ENCODE measurements around the gene ZNF587. TPM values are rescaled to one million over a fixed set of nuclear protein-coding genes. Genes with fewer than 3 reads are reported as not detected.
"Not testable (repeated sequence)": the region's sequence is repeated elsewhere in the genome, so short reads cannot be mapped to it uniquely, and the experiment has no call there.

The ZNF587 gene
- total RNA-seq, 1 experiment from 2014 or later: 19.7 TPM

DNA sequence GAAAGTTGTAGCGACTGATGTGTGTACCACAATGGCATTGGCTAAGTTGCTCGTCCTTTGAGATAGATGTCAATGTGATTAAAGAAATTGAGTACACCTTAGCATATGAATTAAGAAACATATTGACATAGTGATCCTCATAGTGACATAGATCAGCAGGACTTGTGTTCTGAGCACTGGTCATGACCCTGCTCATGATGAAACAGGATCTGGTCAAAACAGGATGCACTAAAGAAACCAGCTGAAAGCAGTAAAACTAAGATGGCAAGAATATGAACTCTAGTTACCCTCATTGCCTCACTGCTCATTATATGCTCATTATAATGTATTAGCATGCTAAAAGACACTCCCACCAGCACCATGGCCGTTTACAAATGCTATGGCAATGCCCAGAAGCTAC, 2.5 kb upstream of the ZNF587 start:
- not testable (repeated sequence) for DNase-seq; H3K4me3 ChIP-seq (ENCODE audit: insufficient read depth, low read depth, low read length); H3K27me3 ChIP-seq (ENCODE audit: control insufficient read depth, insufficient read depth, low read length); H3K36me3 ChIP-seq (replicated peaks; ENCODE audit: control insufficient read depth, insufficient read depth, low read length)

DNA sequence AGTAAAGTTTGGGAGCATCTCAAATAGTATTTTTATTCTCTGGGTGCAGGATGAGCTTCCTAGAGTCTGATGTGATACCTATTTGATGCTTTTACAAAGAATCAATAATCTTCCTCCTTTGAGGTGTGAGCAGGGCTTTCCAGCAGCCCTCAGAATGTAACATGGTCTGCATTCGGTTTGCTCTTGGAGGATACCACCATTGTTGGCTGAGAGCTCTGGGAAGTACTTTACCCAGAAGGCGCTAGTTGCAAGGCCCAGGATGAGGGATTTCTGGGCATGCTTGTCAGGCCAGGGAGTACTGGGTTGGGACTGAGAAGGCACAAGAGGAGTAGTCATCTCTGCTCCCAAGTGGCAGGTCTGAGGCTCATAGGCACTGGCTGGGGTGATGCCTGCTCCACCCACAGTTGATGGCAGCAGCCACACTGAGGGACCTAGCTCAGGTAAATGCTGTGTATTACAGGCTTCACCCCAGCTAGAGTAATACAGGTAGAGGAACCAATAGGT, 445 bp upstream of the ZNF587 start:
- H3K4me3 ChIP-seq (ENCODE audit: insufficient read depth, low read depth, low read length); H3K36me3 ChIP-seq (replicated peaks; ENCODE audit: control insufficient read depth, insufficient read depth, low read length); DNase-seq; H3K27me3 ChIP-seq (ENCODE audit: control insufficient read depth, insufficient read depth, low read length): not testable (repeated sequence)

DNA sequence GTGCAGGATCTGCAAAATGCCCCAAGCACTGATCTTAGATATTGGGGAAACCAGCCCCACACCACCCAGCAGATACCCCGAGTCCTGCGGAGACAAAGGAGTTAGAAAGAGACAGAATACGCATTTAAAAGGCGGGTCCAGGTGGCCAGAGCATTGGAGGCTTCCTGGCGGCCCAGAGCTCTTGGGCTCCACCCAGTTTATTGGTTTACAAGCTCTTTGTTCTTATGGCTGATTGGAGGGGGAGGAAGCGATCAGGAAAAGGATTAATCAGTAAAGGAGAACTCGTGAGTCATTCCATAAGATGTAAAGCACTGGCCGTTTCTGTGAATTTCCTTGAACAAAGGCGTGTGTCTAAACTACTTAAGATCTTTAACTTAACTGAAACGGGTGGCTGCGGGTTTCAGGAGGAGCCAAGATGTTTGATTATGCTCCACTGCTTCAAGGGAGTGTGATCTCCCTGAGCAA, 926 bp downstream of the ZNF587 start:
- H3K27me3 ChIP-seq (ENCODE audit: control insufficient read depth, insufficient read depth, low read length): no peaks in the 10 kb centered on the region
- H3K4me3 ChIP-seq (ENCODE audit: insufficient read depth, low read depth, low read length): peak overlapping the region; percentile 84
- peak; percentile 52 for DNase-seq
- H3K36me3 ChIP-seq (replicated peaks; ENCODE audit: control insufficient read depth, insufficient read depth, low read length): peaks cover 3% of the 10 kb centered on the region; the same call in 1 of the 2 replicates

DNA sequence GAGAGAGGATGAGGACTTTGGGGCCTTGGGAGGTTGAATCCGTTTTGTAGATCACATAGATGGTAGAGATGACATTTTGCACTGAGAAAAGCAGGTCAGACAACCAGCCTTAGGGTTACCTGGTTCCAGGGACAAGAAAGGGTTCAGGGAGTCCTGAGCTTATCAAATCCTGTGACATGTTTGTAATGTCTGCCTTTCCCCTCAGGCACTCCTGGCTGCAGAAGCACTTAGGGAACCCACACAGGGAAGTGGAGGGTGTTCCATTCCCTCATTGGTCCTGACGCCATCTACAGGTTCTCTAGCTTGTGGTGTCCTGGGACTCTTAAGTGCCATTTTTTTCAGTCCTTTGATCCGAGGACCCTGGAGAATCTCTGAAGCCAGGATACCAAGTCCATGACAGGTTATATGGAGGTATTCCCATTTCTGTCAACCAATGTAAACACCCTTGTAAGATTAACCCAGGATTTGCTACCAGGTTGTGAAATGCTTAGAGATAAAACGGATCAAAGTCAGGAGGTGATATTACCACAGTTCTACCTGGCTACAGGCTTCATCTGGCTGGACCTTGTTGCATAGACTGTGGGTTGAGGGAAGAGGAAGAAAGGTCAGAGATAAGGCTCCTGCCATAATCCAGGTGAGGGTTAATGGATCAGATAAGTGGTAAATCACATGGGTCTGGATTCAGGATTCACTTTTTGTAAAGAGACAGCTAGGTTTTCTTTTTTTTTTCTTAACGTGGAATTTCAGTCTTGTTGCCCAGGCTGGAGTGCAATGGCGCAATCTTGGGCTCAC, 2.3 kb downstream of the ZNF587 start:
- H3K27me3 ChIP-seq (ENCODE audit: control insufficient read depth, insufficient read depth, low read length); H3K36me3 ChIP-seq (replicated peaks; ENCODE audit: control insufficient read depth, insufficient read depth, low read length); DNase-seq; H3K4me3 ChIP-seq (ENCODE audit: insufficient read depth, low read depth, low read length): not testable (repeated sequence)

DNA sequence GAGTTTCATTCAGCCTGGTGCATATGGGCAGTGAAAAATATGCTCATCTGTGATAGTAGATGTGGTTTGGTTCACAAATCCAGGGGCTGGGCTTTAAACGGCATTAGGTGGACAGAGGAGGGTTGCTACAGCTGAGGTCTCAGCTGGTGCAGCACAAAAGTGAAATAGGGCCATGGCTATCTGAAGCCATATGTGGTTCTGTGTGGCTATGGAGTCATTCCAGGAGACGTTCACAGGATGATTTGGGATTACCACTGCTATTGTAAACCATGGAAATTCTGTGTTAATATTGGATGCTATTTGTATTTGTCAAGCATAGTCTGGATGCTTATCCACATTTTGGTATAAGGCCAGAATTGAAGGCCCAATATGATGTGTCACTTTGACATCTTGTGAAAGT, 4.5 kb downstream of the ZNF587 start:
- not testable (repeated sequence) for H3K36me3 ChIP-seq (replicated peaks; ENCODE audit: control insufficient read depth, insufficient read depth, low read length); DNase-seq; H3K27me3 ChIP-seq (ENCODE audit: control insufficient read depth, insufficient read depth, low read length); H3K4me3 ChIP-seq (ENCODE audit: insufficient read depth, low read depth, low read length)

DNA sequence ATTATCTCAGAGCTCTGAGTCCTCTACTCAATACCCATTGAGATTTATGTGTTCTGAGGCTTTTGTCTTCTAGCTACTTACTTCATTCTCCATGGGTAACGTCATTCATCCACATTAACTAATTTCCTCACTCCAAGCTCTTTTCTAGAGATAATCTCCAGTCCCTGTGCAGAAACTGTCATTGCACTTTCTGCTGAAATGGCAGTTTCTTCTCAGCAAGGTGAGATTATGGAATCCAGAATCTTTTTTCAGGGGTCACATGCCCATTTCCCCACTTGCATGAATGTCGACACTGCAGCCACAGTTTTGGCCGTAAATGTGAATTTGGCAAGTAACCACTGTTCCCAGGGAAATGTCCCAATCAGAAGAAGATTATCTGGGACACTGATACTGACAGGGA, 12.7 kb downstream of the ZNF587 start:
- DNase-seq; H3K27me3 ChIP-seq (ENCODE audit: control insufficient read depth, insufficient read depth, low read length); H3K4me3 ChIP-seq (ENCODE audit: insufficient read depth, low read depth, low read length): not testable (repeated sequence)
- H3K36me3 ChIP-seq (replicated peaks; ENCODE audit: control insufficient read depth, insufficient read depth, low read length): peaks cover 23% of the 10 kb centered on the region

DNA sequence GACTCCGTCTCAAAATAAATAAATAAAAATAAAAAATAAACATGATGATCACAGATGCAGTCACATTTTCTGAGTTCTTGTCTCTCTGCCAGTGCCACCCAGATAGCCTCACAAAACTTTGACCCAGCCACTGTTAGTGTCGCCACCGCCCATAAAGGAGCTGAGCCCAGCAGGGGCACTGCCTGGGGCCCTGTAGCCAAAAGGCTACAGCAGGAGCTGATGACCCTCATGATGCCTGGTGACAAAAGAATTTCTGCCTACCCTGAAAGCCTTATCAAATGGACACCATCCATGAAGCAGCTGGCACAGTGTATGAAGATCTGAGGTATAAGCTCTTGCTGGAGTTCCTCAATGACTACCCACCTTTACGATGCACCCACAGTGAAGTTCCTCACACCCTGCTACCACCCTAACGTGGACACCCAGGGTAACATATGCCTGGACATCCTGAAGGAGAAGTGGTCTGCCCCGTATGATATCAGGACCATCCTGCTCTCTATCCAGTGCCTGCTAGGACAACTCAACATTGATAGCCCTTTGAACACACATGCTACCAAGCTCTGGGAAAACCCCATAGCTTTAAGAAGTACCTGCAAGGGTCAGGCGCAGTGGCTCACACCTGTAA, 18.3 kb downstream of the ZNF587 start:
- DNase-seq: no peak
- Histone ChIP-seq H3K4me3 (ENCODE audit: insufficient read depth, low read depth, low read length) (no peak overlapping the region), H3K27me3 (ENCODE audit: control insufficient read depth, insufficient read depth, low read length) (no peaks in the 10 kb centered on the region), H3K36me3 (replicated peaks; ENCODE audit: control insufficient read depth, insufficient read depth, low read length) (peaks cover 16% of the 10 kb centered on the region)

DNA sequence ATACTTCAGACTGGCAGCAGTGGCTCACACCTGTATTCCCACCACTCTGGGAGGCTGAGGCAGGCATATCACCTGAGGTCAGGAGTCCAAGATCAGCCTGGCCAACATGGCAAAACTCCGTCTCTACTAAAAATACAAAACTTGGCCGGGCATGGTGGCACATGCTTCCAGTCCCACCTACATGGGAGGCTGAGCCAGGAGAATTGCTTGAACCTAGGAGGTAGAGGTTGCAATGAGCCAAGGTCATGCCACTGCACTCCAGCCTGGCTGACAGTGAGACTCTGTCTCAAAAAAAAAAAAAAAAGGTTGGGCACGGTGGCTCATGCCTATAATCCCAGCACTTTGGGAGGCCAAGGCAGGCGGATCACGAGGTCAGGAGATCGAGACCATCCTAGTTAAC, 20.0 kb downstream of the ZNF587 start:
- not testable (repeated sequence) for H3K27me3 ChIP-seq (ENCODE audit: control insufficient read depth, insufficient read depth, low read length)
- peaks cover 28% of the 10 kb centered on the region for H3K36me3 ChIP-seq (replicated peaks; ENCODE audit: control insufficient read depth, insufficient read depth, low read length)

DNA sequence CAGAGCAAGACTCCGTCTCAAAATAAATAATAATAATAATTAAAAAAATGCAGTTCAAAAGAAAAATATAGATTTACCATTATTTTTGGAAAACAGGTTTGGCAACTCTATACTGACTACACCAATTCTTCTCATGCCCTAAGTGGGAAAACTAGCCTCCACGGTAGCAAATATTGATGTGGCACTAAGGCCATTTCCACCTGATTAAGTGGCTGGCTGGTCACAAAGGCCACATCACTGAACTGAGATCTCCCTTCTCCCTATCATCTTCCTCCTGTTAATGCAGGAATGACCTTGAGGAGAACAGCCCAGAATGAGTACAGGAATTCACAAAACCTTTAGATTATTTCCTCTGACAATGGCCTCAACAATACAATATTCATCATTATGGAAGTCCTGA, 20.6 kb downstream of the ZNF587 start:
- no peaks in the 10 kb centered on the region for H3K27me3 ChIP-seq (ENCODE audit: control insufficient read depth, insufficient read depth, low read length)
- H3K4me3 ChIP-seq (ENCODE audit: insufficient read depth, low read depth, low read length): no peak overlapping the region
- peaks cover 29% of the 10 kb centered on the region for H3K36me3 ChIP-seq (replicated peaks; ENCODE audit: control insufficient read depth, insufficient read depth, low read length)
- DNase-seq: no peak

More for the DNA sequence above, 20.0 kb downstream of the ZNF587 start:
- DNase-seq; H3K4me3 ChIP-seq (ENCODE audit: insufficient read depth, low read depth, low read length): not testable (repeated sequence)

DNA sequence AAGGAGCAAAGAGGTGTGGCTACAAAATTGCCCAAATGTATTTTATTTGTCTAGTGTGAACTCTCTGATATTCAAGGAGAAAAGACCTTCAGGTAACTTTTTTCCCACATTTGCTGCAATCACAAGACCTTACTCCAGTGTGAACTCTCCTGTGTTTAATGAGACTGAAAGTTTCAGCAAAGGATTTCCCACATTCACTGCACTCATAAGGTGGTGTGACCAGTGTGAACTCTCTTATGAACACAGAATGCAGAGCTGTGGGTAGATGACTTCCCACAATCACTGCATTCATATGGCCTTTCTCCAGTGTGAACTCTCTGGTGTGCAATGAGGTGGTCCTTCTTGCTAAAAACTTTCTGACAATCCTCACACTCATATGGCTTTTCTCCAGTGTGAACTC, 22.8 kb downstream of the ZNF587 start:
- Histone ChIP-seq H3K4me3 (ENCODE audit: insufficient read depth, low read depth, low read length) (no peak overlapping the region), H3K27me3 (ENCODE audit: control insufficient read depth, insufficient read depth, low read length) (no peaks in the 10 kb centered on the region), H3K36me3 (replicated peaks; ENCODE audit: control insufficient read depth, insufficient read depth, low read length) (peaks cover 38% of the 10 kb centered on the region)
- DNase-seq: no peak

DNA sequence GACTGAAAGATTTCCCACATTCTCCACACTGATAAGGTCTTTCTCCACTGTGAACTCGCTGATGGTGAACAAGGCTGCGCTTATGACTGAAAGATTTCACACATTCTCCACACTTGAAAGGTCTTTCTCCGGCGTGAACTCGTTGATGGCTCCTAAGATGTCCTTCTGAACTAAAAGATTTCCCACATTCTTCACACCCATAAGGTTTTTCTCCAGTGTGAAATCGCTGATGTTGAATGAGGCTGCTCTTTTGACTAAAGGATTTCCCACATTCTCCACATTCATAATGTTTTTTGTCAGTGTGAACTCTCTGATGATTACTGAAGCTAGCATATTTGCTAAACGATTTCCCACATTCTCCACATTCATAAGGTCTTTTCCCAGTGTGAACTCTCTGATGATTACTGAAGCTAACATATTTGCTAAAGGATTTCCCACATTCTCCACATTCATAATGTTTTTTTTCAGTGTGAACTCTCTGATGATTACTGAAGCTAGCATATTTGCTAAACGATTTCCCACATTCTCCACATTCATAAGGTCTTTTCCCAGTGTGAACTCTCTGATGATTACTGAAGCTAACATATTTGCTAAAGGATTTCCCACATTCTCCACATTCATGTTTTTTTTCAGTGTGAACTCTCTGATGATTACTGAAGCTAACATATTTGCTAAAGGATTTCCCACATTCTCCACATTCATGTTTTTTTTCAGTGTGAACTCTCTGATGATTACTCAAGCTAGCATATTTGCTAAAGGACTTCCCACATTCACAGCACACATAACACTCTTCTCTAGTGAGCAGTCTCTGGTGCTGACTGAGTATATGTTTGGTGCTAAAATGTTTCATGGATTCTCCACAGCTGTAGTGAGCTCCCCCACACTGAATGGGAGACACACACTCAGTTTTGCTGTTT, 24.5 kb downstream of the ZNF587 start:
- not testable (repeated sequence) for DNase-seq; H3K4me3 ChIP-seq (ENCODE audit: insufficient read depth, low read depth, low read length); H3K27me3 ChIP-seq (ENCODE audit: control insufficient read depth, insufficient read depth, low read length)
- peaks cover 38% of the 10 kb centered on the region for H3K36me3 ChIP-seq (replicated peaks; ENCODE audit: control insufficient read depth, insufficient read depth, low read length)

DNA sequence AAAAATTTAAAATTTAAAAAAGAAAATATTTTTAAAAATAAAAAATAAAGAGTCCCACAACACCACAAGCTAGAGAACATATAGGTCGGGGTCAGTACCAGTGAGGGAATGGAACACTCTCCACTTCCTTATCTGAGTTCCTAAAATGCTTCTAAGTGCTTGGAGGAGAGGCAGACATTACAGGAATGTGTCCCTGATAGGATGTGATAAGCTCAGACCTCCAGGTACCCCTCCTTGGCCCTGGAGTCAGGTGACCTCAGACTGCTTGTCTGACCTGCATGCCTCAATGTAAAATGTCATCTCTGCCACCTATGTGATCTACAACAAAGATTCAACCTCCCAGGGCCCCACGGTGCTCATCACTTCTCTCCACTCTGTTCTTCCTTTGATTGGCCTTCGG, 36.4 kb downstream of the ZNF587 start:
- Histone ChIP-seq H3K27me3 (ENCODE audit: control insufficient read depth, insufficient read depth, low read length) (no peaks in the 10 kb centered on the region), H3K36me3 (replicated peaks; ENCODE audit: control insufficient read depth, insufficient read depth, low read length) (peaks cover 4% of the 10 kb centered on the region), H3K4me3 (ENCODE audit: insufficient read depth, low read depth, low read length) (no peak overlapping the region)
- no peak for DNase-seq

DNA sequence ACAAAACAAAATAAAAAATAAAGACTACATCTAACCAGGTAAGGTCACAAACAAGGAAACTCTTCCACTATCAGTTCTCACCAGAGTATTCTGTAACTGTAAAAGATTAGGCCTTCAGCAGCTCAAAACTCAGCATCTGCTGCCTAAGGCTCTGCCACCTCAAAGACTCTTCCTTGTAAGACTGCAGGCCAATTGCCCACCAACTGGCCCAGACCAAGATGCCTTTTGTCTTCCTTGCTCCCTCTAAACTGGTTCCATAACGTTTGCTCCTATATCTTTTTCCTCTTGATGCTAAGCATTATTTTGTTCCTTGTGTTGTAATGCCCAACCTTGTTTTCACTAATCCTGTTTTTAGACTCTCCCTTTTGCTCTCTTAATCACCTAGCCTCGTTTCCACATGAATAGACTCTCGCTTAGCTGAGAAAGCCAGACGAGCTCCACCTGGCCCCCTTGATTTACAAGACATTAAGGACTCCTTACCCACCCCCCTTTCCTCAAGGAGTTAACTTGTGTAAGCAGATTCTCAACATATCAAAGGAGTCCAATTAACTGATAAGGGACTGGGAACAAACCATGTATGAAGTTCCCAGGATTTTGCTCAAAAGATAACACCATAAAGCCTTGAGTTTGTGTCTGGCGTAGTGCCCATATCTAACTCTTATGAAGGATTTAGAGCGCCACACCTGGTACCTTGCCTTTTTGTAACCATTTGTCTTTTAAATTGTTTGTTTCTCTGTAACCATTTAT, 37.7 kb downstream of the ZNF587 start:
- Histone ChIP-seq H3K27me3 (ENCODE audit: control insufficient read depth, insufficient read depth, low read length) (no peaks in the 10 kb centered on the region), H3K36me3 (replicated peaks; ENCODE audit: control insufficient read depth, insufficient read depth, low read length) (peaks cover 4% of the 10 kb centered on the region), H3K4me3 (ENCODE audit: insufficient read depth, low read depth, low read length) (peak overlapping the region; percentile 91)
- peak; percentile 49 for DNase-seq

DNA sequence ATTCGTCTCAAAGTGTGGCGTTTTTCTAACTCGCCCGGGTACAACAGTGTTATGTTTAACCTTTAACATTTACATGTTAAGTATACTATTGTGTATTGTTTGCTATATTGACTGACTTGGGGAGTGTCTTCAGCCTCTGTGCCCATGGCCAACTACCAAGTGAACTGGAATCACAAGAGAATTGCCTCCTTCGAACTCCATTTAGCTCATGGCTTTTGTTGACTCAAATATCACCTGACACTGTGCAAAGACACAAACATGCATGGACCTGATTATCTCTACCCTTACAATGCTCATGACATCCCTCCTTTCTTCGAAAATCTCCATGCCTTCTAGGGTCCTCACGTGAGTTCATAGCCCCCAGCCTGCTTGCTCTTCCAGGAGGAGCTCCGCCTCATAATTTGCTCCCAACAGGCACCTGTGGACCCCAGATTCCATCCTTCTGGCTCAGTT, 38.5 kb downstream of the ZNF587 start:
- Histone ChIP-seq H3K4me3 (ENCODE audit: insufficient read depth, low read depth, low read length) (peak overlapping the region; percentile 91), H3K27me3 (ENCODE audit: control insufficient read depth, insufficient read depth, low read length) (no peaks in the 10 kb centered on the region), H3K36me3 (replicated peaks; ENCODE audit: control insufficient read depth, insufficient read depth, low read length) (peaks cover 4% of the 10 kb centered on the region)
- peak; percentile 62 for DNase-seq

Measured in H7 (cell line).